Spinal cord (tissue), 10 donors: Measurements from ENCODE around the gene DHX40. TPM values are rescaled to one million over a fixed set of nuclear protein-coding genes. Genes with fewer than 3 reads are reported as not detected.
A peak's percentile ranks its signal among the peaks of the same experiment; 100 is the strongest.
"Not testable (repeated sequence)": the region's sequence is repeated elsewhere in the genome, so short reads cannot be mapped to it uniquely, and the experiment has no call there.

Experiments used
- DNase-seq, 6 donors: peaks; one replicate each; pipeline versions ENCODE4 v3.0.0 to v3.0.0-alpha.2; 2013 to 2015; ENCODE audit warnings: low spot score in 6 of 6, low read depth in 4 of 6
- H3K27ac ChIP-seq: one replicate; pipeline ENCODE4 v1.5.1; 2013; ENCODE audit warnings: low read depth, low read length, control low read depth
- H3K27me3 ChIP-seq: one replicate; pipeline ENCODE4 v1.6.1; 2013; ENCODE audit warnings: low read length; ENCODE audit not compliant: control insufficient read depth, insufficient read depth
- H3K36me3 ChIP-seq: one replicate; pipeline ENCODE4 v1.6.1; 2013; ENCODE audit warnings: low read length; ENCODE audit not compliant: control insufficient read depth, insufficient read depth
- H3K4me1 ChIP-seq: one replicate; pipeline ENCODE4 v1.6.1; 2013; ENCODE audit warnings: low read length; ENCODE audit not compliant: control insufficient read depth, insufficient read depth
- H3K4me3 ChIP-seq: one replicate; pipeline ENCODE4 v1.5.1; 2013; ENCODE audit warnings: low read depth, low read length, control low read depth
- H3K9me3 ChIP-seq: one replicate; pipeline ENCODE4 v1.6.1; 2013; ENCODE audit warnings: low read length; ENCODE audit not compliant: control insufficient read depth, insufficient read depth
- WGBS: methylation state at CpG from one replicate; pipeline ENCODE4 v1.1.5; 2013; ENCODE audit warnings: missing lambda C conversion rate; ENCODE audit not compliant: insufficient coverage; 5-methylcytosine and 5-hydroxymethylcytosine counted together
- polyA plus RNA-seq, 2 donors: library from polyadenylated mRNA; unstranded; fragments of 120-200 nt; gene quantifications; one replicate each; pipeline ENCODE4 v1.2.1, GENCODE V29; 2013; ENCODE audit not compliant: insufficient read length in 2 of 2
- total RNA-seq, 2 donors: library from RNA; depleted of rRNA in 1 of 2; stranded (reverse); fragments of 120-200 nt in 1 of 2; fragments of >200 nt in 1 of 2; gene quantifications; one replicate each; pipeline versions ENCODE4 v1.2.3 to v1.2.4, GENCODE V29; 2013 to 2014
- donor health status: healthy.

The DHX40 gene
- total and polyA plus RNA-seq, 4 donors = 43.9 to 74.7 (median 61.1) TPM

GRCh38 chr17:59550703-59551102 is 14.7 kb upstream of the DHX40 start:
- Histone ChIP-seq H3K36me3 (no peaks in the 10 kb centered on the region), H3K9me3 (no peaks in the 10 kb centered on the region), H3K27ac (no peak overlapping the region), H3K4me1 (no peaks in the 10 kb centered on the region), H3K27me3 (no peaks in the 10 kb centered on the region), H3K4me3 (no peak overlapping the region)
- WGBS = 100% methylated on average over 1 of the region's 4 CpGs
- DNase-seq = no peak

GRCh38 chr17:59558039-59558438 is 7.4 kb upstream of the DHX40 start:
- Histone ChIP-seq H3K27me3 (no peaks in the 10 kb centered on the region), H3K36me3 (no peaks in the 10 kb centered on the region), H3K27ac (no peak overlapping the region), H3K9me3 (no peaks in the 10 kb centered on the region), H3K4me3 (no peak overlapping the region), H3K4me1 (no peaks in the 10 kb centered on the region)
- no peak for DNase-seq
- whole genome bisulfite sequencing = 100% methylated on average over 3 of the region's 7 CpGs

- H3K27ac ChIP-seq = no peak overlapping the region
- peak in 2 of 6 donors; percentile 36 to 76 for DNase-seq
- no peaks in the 10 kb centered on the region for H3K4me1 ChIP-seq
- H3K9me3 ChIP-seq = no peaks in the 10 kb centered on the region
- H3K27me3 ChIP-seq = no peaks in the 10 kb centered on the region
- no peaks in the 10 kb centered on the region for H3K36me3 ChIP-seq
- no peak overlapping the region for H3K4me3 ChIP-seq
These were observed 6.5 kb upstream of the DHX40 start for GRCh38 chr17:59558953-59559352.

- Histone ChIP-seq H3K27me3 (no peaks in the 10 kb centered on the region), H3K9me3 (peaks cover 2% of the 10 kb centered on the region), H3K4me3 (no peak overlapping the region), H3K27ac (no peak overlapping the region), H3K36me3 (no peaks in the 10 kb centered on the region), H3K4me1 (peaks cover 4% of the 10 kb centered on the region)
- WGBS = 75% methylated on average over 2 of the region's 2 CpGs
- DNase-seq = no peak
These were observed 4.4 kb upstream of the DHX40 start for GRCh38 chr17:59561042-59561441.

- WGBS = 0% methylated on average over 5 of the region's 9 CpGs
These were observed 532 bp downstream of the DHX40 start for GRCh38 chr17:59565959-59566324.

GRCh38 chr17:59569151-59569550 is 3.7 kb downstream of the DHX40 start:
- DNase-seq, H3K27ac ChIP-seq, H3K9me3 ChIP-seq, H3K27me3 ChIP-seq, H3K4me1 ChIP-seq, H3K4me3 ChIP-seq: not testable (repeated sequence)
- WGBS = no CpG with 5 or more reads among the region's 5 CpGs
- H3K36me3 ChIP-seq = peaks cover 13% of the 10 kb centered on the region

More at GRCh38 chr17:59565959-59566324, 532 bp downstream of the DHX40 start:
- Histone ChIP-seq H3K4me1 (peaks cover 4% of the 10 kb centered on the region), H3K9me3 (peaks cover 2% of the 10 kb centered on the region), H3K4me3 (peak overlapping the region; percentile 96), H3K27me3 (no peaks in the 10 kb centered on the region), H3K36me3 (peaks cover under 1% of the 10 kb centered on the region), H3K27ac (peak overlapping the region; percentile 95)
- peak; percentile 61 to 95 (median 72) for DNase-seq

- DNase-seq = no peak
- Histone ChIP-seq H3K27ac (no peak overlapping the region), H3K36me3 (peaks cover 13% of the 10 kb centered on the region), H3K9me3 (no peaks in the 10 kb centered on the region), H3K4me3 (no peak overlapping the region), H3K27me3 (no peaks in the 10 kb centered on the region), H3K4me1 (no peaks in the 10 kb centered on the region)
- 100% methylated on average over 1 of the region's 10 CpGs for whole genome bisulfite sequencing
These were observed 7.0 kb downstream of the DHX40 start for GRCh38 chr17:59572301-59572924.

- H3K4me1 ChIP-seq, DNase-seq, H3K36me3 ChIP-seq, H3K27me3 ChIP-seq, H3K27ac ChIP-seq, H3K4me3 ChIP-seq, H3K9me3 ChIP-seq: not testable (repeated sequence)
- WGBS = no CpG with 5 or more reads among the region's 1 CpG
These were observed 18.8 kb downstream of the DHX40 start for GRCh38 chr17:59584168-59584567.

- Histone ChIP-seq H3K4me1 (no peaks in the 10 kb centered on the region), H3K36me3 (peaks cover 17% of the 10 kb centered on the region), H3K27me3 (no peaks in the 10 kb centered on the region), H3K27ac (no peak overlapping the region), H3K9me3 (no peaks in the 10 kb centered on the region), H3K4me3 (no peak overlapping the region)
- no peak for DNase-seq
These were observed 34.8 kb downstream of the DHX40 start for GRCh38 chr17:59600169-59600568.

- DNase-seq = no peak
- 100% methylated on average over 1 of the region's 2 CpGs for WGBS
These were observed 35.7 kb downstream of the DHX40 start for GRCh38 chr17:59601130-59601529.

More at GRCh38 chr17:59601130-59601529, 35.7 kb downstream of the DHX40 start:
- Histone ChIP-seq H3K4me1 (no peaks in the 10 kb centered on the region), H3K27ac (no peak overlapping the region), H3K27me3 (no peaks in the 10 kb centered on the region), H3K4me3 (no peak overlapping the region), H3K36me3 (peaks cover 22% of the 10 kb centered on the region), H3K9me3 (no peaks in the 10 kb centered on the region)
